GM18907 (cell line): ENCODE data around the gene CHCHD6.

Experiments
- ATAC-seq: cut with Tn5 transposase; IDR thresholded peaks from one replicate; pipeline ENCODE4 v1.9.1; 2021; ENCODE audit warnings: mild to moderate bottlenecking, moderate library complexity; ENCODE audit not compliant: unreplicated experiment

Gene CHCHD6

GRCh38 chr3:126816986-126817777, 113.1 kb downstream of the CHCHD6 start:
- no peak for ATAC-seq

- ATAC-seq = no peak
Observed at GRCh38 chr3:126817781-126818180, 113.7 kb downstream of the CHCHD6 start.

GRCh38 chr3:126818400-126819095, 114.5 kb downstream of the CHCHD6 start:
- no peak for ATAC-seq

GRCh38 chr3:126826693-126827092, 122.7 kb downstream of the CHCHD6 start:
- no peak for ATAC-seq

- ATAC-seq = no peak
Observed at GRCh38 chr3:126827121-126827520, 123.1 kb downstream of the CHCHD6 start.

- no peak for ATAC-seq
Observed at GRCh38 chr3:126828306-126828705, 124.3 kb downstream of the CHCHD6 start.

GRCh38 chr3:126832933-126833332, 128.9 kb downstream of the CHCHD6 start:
- no peak for ATAC-seq

GRCh38 chr3:126834596-126835471, 130.8 kb downstream of the CHCHD6 start:
- ATAC-seq = no peak

- ATAC-seq = no peak
Observed at GRCh38 chr3:126835472-126836219, 131.6 kb downstream of the CHCHD6 start.

GRCh38 chr3:126836220-126836860, 132.3 kb downstream of the CHCHD6 start:
- ATAC-seq = no peak

- ATAC-seq = no peak
Observed at GRCh38 chr3:126837773-126838172, 133.7 kb downstream of the CHCHD6 start.

- no peak for ATAC-seq
Observed at GRCh38 chr3:126845920-126846715, 142.1 kb downstream of the CHCHD6 start.

- no peak for ATAC-seq
Observed at GRCh38 chr3:126847061-126847460, 143.0 kb downstream of the CHCHD6 start.

- no peak for ATAC-seq
Observed at GRCh38 chr3:126848991-126849390, 145.0 kb downstream of the CHCHD6 start.

GRCh38 chr3:126849768-126850167, 145.7 kb downstream of the CHCHD6 start:
- ATAC-seq = no peak

GRCh38 chr3:126850370-126851085, 146.5 kb downstream of the CHCHD6 start:
- no peak for ATAC-seq

GRCh38 chr3:126851382-126851781, 147.3 kb downstream of the CHCHD6 start:
- no peak for ATAC-seq

GRCh38 chr3:126851934-126852333, 147.9 kb downstream of the CHCHD6 start:
- ATAC-seq = no peak

- no peak for ATAC-seq
Observed at GRCh38 chr3:126852511-126852910, 148.5 kb downstream of the CHCHD6 start.
